IMR-90 (cell line): ENCODE measurements around the gene KBTBD4. TPM values are rescaled to one million over a fixed set of nuclear protein-coding genes. Genes with fewer than 3 reads are reported as not detected.
"Not testable (repeated sequence)": the region's sequence is repeated elsewhere in the genome, so short reads cannot be mapped to it uniquely, and the experiment has no call there.

Experiments
- ATAC-seq: fragments of 200-7000 bp; cut with Tn5 transposase; 2 replicates; pipeline ENCODE4 v1.9.1; 2020; ENCODE audit warnings: low read depth, mild to moderate bottlenecking, moderate library complexity
- BruUV-seq: library from RNA; stranded (reverse); fragments of 400-500 nt; replicated peaks from 2 replicates; lab custom pipeline; 2021; lab: Mats Ljungman, UMichigan
- CTCF ChIA-PET: fragments of 300-600 bp; formaldehyde crosslinking; extraction: SDS; loops from one replicate; lab custom pipeline; 2021; ENCODE audit warnings: antibody characterized with exemption; lab: Yijun Ruan, JAX
- POLR2A ChIA-PET: fragments of 300-600 bp; sonication (Branson Sonifier 250); formaldehyde crosslinking; loops from one replicate; lab custom pipeline; 2022; ENCODE audit warnings: antibody characterized with exemption; ENCODE audit not compliant: unreplicated experiment; lab: Charles Lee
- DNase-seq: peaks from one replicate; pipeline ENCODE4 v3.0.0; 2013
- H2AFZ ChIP-seq: replicated peaks from 2 replicates; pipeline ENCODE3; 2013; ENCODE audit warnings: low read length, mild to moderate bottlenecking; ENCODE audit not compliant: poor library complexity
- H2AK5ac ChIP-seq: 2 replicates; pipeline ENCODE4 v1.6.1; 2013; ENCODE audit warnings: low read depth, low read length, inconsistent platforms
- H2AK9ac ChIP-seq: replicated peaks from 2 replicates; pipeline ENCODE3; 2013; ENCODE audit warnings: mild to moderate bottlenecking, low read depth, low read length, moderate library complexity; ENCODE audit not compliant: poor library complexity
- H2BK120ac ChIP-seq: 2 replicates; pipeline ENCODE4 v1.6.1; 2013; ENCODE audit warnings: low read depth, low read length, inconsistent platforms
- H2BK15ac ChIP-seq: 3 replicates; pipeline ENCODE4 v1.6.1; 2013; ENCODE audit warnings: low read depth, low read length, inconsistent platforms
- H2BK20ac ChIP-seq: 2 replicates; pipeline ENCODE4 v1.6.1; 2013; ENCODE audit warnings: low read depth, mild to moderate bottlenecking, inconsistent platforms, low read length, moderate library complexity
- H2BK5ac ChIP-seq: 2 replicates; pipeline ENCODE4 v1.6.1; 2013; ENCODE audit warnings: mild to moderate bottlenecking, low read depth, low read length, inconsistent platforms; ENCODE audit not compliant: poor library complexity, severe bottlenecking
- H3K14ac ChIP-seq: replicated peaks from 2 replicates; pipeline ENCODE4 v1.6.1; 2013; ENCODE audit warnings: low read depth, low read length, inconsistent platforms
- H3K18ac ChIP-seq: 2 replicates; pipeline ENCODE4 v1.6.1; 2013; ENCODE audit warnings: low read depth, low read length, control low read depth
- H3K23ac ChIP-seq: 2 replicates; pipeline ENCODE4 v1.6.1; 2013; ENCODE audit warnings: low read depth, low read length, inconsistent platforms
- H3K27ac ChIP-seq: 2 replicates; pipeline ENCODE4 v1.5.1; 2013; ENCODE audit warnings: mild to moderate bottlenecking, control low read depth, low read length; ENCODE audit not compliant: insufficient read depth
- H3K27me3 ChIP-seq: 2 replicates; pipeline ENCODE4 v1.6.1; 2013; ENCODE audit warnings: low read length; ENCODE audit not compliant: control insufficient read depth, insufficient read depth
- H3K36me3 ChIP-seq: 2 replicates; pipeline ENCODE4 v1.6.1; 2013; ENCODE audit warnings: low read length, mixed read lengths; ENCODE audit not compliant: control insufficient read depth, insufficient read depth
- H3K4ac ChIP-seq: 2 replicates; pipeline ENCODE4 v1.6.1; 2013; ENCODE audit warnings: low read depth, low read length, inconsistent platforms
- H3K4me1 ChIP-seq: 2 replicates; pipeline ENCODE4 v1.6.1; 2013; ENCODE audit warnings: low read length, mixed read lengths; ENCODE audit not compliant: control insufficient read depth, insufficient read depth
- H3K4me2 ChIP-seq: 2 replicates; pipeline ENCODE4 v1.6.1; 2013; ENCODE audit warnings: low read depth, mild to moderate bottlenecking, control low read depth, low read length, moderate library complexity
- H3K4me3 ChIP-seq: 2 replicates; pipeline ENCODE4 v1.5.1; 2013; ENCODE audit warnings: low read depth, mild to moderate bottlenecking, control low read depth, low read length, moderate library complexity; ENCODE audit not compliant: insufficient read depth
- H3K56ac ChIP-seq: 2 replicates; pipeline ENCODE4 v1.6.1; 2013; ENCODE audit warnings: low read length, inconsistent platforms; ENCODE audit not compliant: insufficient read depth; ENCODE audit errors: extremely low read depth
- H3K79me1 ChIP-seq, 2 experiments: 2 replicates each; pipeline ENCODE4 v1.6.1; 2013; ENCODE audit warnings: low read length in 2 of 2, inconsistent platforms in 1 of 2, low read depth in 1 of 2
- H3K9ac ChIP-seq: 2 replicates; pipeline ENCODE4 v1.6.1; 2013; ENCODE audit warnings: low read depth, low read length, control low read depth
- H3K9me1 ChIP-seq: 2 replicates; pipeline ENCODE4 v1.6.1; 2013; ENCODE audit warnings: low read length, inconsistent platforms; ENCODE audit not compliant: insufficient read depth
- H3K9me3 ChIP-seq: 2 replicates; pipeline ENCODE4 v1.6.1; 2013; ENCODE audit warnings: low read length; ENCODE audit not compliant: control insufficient read depth, insufficient read depth
- H4K20me1 ChIP-seq: 2 replicates; pipeline ENCODE4 v1.6.1; 2013; ENCODE audit warnings: low read length, inconsistent platforms; ENCODE audit not compliant: insufficient read depth
- H4K5ac ChIP-seq: 2 replicates; pipeline ENCODE4 v1.6.1; 2013; ENCODE audit warnings: mild to moderate bottlenecking, low read depth, low read length, control low read depth
- H4K8ac ChIP-seq, 2 experiments: 2 replicates each; pipeline ENCODE4 v1.6.1; 2013; ENCODE audit warnings: low read depth in 2 of 2, low read length in 2 of 2, control low read depth in 1 of 2, inconsistent platforms in 1 of 2
- H4K91ac ChIP-seq: 2 replicates; pipeline ENCODE4 v1.6.1; 2013; ENCODE audit warnings: low read depth, low read length, inconsistent platforms; ENCODE audit not compliant: insufficient read depth
- WGBS, 2 experiments: methylation state at CpG; one replicate each; pipeline versions ENCODE4 v1.1.5 to v1.1.7; 2013; ENCODE audit warnings: missing lambda C conversion rate in 2 of 2; ENCODE audit not compliant: insufficient read length in 1 of 2; ENCODE audit errors: extremely low coverage in 2 of 2; 5-methylcytosine and 5-hydroxymethylcytosine counted together
- dilution Hi-C: fragments of 300-500 bp; cut with HindIII; formaldehyde crosslinking; loops from one replicate; pipeline ENCODE4 v1.14.3; 2018; ENCODE audit warnings: low sequenced_read_pairs; ENCODE audit not compliant: unreplicated experiment
- in situ Hi-C: fragments of 300-500 bp; cut with MboI; formaldehyde crosslinking; loops from 3 replicates; pipeline ENCODE4 v1.14.3; 2019; ENCODE audit warnings: low sequenced_read_pairs, inconsistent platforms, mixed read lengths
- intact Hi-C: fragments of 100-400 bp; cut with micrococcal nuclease; formaldehyde crosslinking; loops from 2 replicates; pipeline ENCODE4 v1.10.0; 2022
- polyA plus RNA-seq, 3 experiments: library from polyadenylated mRNA; depleted of rRNA; stranded (reverse); fragments of >200 nt; gene quantifications; 2 replicates each; pipeline ENCODE4 v1.2.3, GENCODE V29; 2012; ENCODE audit warnings: low replicate concordance in 1 of 3
- total RNA-seq: library from RNA; depleted of rRNA; stranded (reverse); fragments of >200 nt; gene quantifications from 2 replicates; pipeline ENCODE4 v1.2.3, GENCODE V29; 2012

The KBTBD4 gene
- total and polyA plus RNA-seq, 2 of the 4 experiments (the other 2 are of a cell fraction): 14.9 to 41.6 TPM

DNA sequence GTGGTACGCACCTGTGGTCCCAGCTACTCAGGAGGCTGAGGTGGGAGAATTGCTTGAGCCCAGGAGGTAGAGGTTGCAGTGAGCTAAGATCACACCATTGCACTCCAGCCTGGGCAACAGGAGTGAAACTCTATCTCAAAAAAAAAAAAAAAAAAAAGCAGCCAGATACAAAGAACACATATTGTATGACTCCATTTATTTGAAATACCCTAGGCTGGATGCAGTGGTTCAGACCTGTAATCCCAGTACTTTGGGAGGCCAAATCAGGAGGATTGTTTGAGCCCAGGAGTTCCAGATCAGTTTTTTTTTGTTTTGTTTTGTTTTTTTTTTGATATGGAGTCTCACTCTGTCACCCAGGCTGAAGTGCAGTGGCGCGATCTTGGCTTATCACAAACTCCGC lies 16.4 kb downstream of the KBTBD4 start:
- intact Hi-C loops, H2AK5ac ChIP-seq: not testable (repeated sequence)

More for the DNA sequence above, 16.4 kb downstream of the KBTBD4 start:
- H3K4me1 ChIP-seq, H3K9me3 ChIP-seq, H3K36me3 ChIP-seq, H2BK120ac ChIP-seq, H3K27me3 ChIP-seq, H3K4me2 ChIP-seq, H3K18ac ChIP-seq, ATAC-seq, H3K23ac ChIP-seq, H3K9me1 ChIP-seq, H4K8ac ChIP-seq, H2AK9ac ChIP-seq, H3K9ac ChIP-seq, H2BK15ac ChIP-seq, H3K14ac ChIP-seq, H3K27ac ChIP-seq, H4K91ac ChIP-seq, H3K56ac ChIP-seq, BruUV-seq, H2AFZ ChIP-seq, H2BK20ac ChIP-seq, H2BK5ac ChIP-seq, H3K4me3 ChIP-seq, H3K4ac ChIP-seq, H4K20me1 ChIP-seq, H4K5ac ChIP-seq, POLR2A ChIA-PET, DNase-seq, dilution Hi-C loops, in situ Hi-C loops: not testable (repeated sequence)
- CTCF ChIA-PET: interaction anchor here (0.6 kb wide), 1 partner anchor 9 kb away, joined by 4 read pairs; no protein-coding TSS in a partner anchor
- peaks cover 18 to 33% of the 10 kb centered on the region in 2 experiments for H3K79me1 ChIP-seq
- no CpG with 5 or more reads among the region's 4 CpGs for WGBS, 2 experiments
